Activated naive CD8-positive, alpha-beta T cell treated with anti-CD3 and anti-CD28 coated beads, Interleukin-2, amount 50 U/mL, for 16 hours (primary cell): ENCODE results near the gene TRIM27.
"Not testable (repeated sequence)": the region's sequence is repeated elsewhere in the genome, so short reads cannot be mapped to it uniquely, and the experiment has no call there.

Experiments used
- DNase-seq: peaks from one replicate; pipeline ENCODE4 v3.0.0-alpha.2; 2020; ENCODE audit warnings: low read depth, low spot score

TRIM27 gene

DNA sequence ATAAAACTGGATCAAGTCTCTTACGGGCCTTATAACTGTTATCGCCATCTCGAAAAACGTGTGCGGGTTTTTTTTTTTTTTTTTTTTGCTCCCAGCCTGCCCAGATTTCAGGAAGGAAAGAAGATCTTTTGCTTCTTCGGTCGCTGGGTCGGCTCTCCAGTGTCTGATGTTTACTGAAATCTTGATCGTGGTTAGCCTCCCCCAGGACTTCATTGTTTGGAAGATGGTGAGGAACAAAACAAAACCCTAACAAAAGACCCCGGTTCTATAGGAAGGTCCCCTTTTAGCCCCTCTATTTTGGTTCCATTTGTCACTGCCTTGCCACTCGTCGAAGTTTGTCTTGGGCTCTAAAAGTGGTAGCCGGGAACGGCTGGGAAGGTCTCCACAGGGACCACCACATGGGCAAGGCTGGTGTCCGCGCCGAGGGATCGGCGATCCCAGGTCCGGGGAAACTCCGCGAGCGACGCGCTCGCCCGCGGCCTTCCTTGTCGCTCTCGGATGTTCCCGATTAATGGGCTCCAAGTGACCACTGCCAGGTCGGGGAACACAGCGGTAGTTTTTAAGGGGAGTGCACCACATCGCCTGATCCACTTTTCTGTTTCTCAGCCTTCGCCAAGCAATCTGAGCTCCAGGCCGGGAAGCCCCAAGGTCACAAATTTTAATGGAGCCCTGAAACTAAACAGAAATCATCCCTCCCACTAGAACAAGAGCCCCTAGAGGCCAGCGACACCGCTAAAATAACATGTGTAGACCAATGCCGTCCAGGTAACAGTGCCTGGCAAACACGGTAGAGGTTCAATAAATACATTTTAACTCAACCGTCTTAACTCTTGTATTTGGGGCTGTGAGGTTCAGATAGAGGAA lies 27.0 kb downstream of the TRIM27 start:
- no peak for DNase-seq

DNA sequence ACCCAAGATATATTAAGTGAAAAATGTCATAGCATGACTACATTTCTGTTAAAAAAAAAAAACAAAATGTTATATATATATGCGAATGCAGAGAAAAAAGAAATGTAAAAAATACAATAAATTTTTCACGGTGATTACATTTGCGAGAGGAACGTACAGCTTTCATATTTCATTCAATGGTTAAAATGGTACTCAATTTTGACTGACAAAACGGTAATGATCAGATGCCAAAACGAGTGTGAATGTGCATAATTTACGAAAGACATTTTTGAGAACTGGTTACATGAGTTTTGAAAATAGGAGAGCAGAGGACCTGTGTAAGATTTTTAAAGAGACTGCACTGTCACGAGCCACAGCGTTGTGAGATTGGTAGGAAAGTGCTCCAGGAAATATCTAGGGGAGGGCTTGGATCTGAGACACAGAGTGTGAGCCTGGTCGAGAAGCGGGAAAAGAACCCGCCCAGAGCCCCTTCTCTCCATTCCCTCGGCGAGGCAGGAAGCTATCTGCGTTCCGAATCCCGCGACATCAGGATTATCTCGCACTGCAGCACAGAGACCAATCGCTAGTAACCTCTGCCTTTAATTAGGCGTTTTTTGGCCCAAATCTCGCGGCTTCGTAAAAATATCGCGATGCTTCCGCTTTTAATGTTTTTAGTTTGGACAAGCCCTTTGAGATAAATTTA lies 28.5 kb downstream of the TRIM27 start:
- DNase-seq: peak; percentile 78

DNA sequence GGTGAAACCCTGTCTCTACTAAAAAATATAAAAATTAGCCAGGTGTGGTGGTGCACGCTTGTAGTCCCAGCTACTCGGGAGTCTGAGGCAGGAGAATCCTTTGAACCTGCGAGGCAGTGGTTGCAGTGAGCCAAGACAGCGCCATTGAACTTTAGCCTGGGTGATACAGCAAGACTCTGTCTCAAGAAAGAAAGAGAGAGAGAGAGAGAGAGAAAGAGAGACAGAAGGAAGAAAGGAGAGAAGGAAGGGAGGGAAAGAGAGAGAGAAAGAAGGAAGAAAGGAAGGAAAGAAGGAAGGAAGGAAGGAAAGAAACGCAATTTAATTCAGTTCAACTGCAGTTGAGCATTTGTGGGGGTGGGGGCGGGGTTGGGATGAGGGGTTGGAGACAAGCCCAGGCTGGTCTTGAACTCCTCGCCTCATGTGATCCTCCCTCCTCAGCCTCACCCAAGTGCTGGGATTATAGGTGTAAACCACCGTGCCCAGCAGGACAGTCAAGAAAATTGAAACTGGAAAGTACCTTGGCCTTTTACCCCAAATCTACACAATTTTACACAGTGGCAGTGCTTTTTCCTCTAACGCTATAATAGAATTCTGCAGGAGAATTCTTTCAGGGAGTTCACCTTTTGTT lies 30.5 kb downstream of the TRIM27 start:
- DNase-seq: no peak

DNA sequence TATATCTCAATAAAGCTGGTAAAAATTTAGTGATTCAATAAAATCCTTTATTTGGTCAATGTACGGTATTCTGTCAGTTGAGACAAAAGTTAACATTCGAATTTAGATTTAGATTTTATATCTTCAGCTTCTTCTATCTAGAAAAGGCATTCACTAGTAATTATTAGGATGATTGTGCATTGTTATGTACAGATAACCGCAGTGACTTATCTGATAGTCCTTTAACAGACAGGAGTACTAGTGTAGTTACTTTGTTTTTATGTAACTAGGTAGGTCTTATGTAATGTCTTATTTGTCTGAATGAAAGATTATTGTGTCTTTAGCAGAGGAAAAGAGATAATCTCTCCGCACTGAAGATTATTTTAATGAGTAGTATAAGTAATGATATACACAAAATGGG lies 31.3 kb downstream of the TRIM27 start:
- no peak for DNase-seq

DNA sequence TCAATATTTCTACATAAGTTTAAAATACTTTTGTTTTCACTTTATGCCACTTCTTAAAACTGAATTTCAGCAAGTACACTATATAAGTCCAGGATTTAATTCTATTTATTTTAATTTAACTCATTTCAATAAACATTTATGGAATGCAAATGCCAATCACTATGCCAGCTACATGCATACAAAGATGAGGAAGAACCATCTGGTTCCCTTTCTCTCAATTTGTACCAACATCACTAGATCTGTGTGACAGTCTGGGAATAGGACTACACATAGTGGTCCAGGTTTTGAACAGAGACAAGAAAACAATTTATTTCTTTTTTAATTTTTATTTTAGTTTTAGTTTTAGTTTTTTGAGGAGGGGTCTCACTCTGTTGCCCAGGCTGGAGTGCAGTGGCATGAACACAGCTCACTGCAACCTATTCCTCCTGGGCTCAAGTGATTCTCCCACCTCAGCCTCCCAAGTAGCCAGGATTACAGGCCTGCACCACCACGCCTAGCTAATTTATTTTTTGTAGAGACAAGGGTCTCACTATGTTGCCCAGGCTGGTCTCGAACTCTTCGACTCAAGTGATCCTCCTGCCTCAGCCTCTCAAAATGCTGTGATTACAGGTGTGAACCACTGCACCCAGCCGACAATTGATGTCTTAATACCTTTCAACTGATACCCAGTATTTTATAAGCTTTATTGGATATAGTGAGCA lies 35.8 kb downstream of the TRIM27 start:
- no peak for DNase-seq

DNA sequence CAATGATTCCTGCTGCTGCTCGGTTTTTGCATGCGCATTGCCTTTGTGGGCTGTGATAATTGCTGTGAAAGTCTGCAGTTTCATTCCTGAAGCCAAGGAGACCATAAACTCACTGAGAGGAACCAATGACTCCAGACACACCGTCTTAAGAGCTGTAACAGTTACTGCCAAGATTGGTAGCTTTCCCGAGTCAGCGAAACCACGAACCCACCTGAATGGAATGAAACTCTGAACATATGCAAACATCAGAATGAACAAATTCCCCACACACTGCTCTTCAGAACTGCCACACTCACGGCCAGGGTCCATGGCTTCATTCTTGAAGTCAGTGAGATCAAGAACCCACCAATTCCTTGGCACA lies 37.7 kb downstream of the TRIM27 start:
- no peak for DNase-seq

DNA sequence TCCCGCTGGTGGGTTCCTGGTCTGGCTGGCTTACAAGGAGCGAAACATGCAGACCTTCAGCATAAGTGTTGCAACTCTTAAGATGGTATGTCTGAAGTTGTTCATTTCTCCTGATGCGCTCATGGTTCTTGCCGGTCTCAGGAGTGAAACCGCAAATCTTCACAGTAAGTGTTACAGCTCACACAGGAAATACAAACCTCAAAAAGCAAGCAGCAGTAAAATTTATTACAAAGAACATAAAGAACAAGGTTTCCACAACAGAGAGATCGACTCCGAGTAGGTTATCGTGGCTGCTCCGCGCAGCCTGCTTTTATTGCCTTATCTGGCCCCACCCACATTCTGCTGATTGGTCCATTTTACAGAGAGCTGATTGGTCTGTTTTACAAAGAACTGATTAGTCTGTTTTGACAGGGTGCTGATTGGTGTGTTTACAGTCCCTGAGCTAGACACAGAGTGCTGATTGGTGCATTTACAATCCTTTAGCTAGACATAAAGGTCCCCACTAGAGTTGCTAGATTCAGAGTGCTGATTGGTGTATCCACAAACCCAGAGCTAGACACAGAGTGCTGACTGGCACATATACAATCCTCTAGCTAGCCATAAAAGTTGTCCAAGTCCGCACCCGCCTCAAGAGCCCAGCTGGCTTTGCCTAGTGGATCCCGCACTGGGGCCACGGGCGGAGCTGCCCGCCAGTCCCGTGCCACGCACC lies 39.2 kb downstream of the TRIM27 start:
- DNase-seq: peak; percentile 37

DNA sequence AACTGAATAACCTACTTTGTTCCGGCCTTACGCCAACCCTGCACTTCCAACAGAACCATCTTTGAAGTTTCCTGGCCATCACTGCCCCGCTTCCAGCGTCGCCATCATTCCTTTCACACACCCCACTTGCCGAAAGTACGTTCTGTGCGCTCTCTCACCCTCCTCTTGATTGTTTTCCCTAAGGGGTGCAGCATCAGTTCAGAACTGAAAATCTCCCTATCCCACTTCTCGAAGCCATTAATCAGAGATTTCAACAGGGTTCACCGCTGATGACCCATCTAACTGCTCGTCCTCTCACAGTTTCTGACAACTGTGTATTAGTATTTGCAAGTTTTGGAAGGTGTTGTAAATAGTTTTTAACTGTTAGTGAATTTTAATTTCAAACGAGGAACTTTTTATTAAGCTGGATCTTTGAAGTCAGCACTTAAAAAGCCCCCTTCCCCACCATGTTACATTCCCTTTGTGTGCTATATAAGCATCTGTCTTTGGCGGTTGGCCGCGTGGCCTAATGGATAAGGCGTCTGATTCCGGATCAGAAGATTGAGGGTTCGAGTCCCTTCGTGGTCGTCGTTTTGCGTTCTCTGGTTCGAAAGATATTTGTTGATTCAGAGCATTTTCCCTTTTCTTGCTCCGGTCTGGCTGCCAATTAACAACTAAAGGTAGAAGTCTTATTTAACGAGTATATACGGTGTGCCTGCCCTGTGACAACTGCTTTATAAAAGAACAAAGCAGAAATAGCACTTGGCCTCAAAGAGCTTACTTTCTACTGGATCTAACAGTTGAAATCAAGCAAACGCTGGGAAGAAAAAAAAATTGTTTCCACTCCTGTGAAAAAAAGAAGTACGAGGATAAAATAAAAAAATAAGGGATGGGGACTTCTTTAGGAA lies 42.6 kb downstream of the TRIM27 start:
- peak; percentile 52 for DNase-seq

DNA sequence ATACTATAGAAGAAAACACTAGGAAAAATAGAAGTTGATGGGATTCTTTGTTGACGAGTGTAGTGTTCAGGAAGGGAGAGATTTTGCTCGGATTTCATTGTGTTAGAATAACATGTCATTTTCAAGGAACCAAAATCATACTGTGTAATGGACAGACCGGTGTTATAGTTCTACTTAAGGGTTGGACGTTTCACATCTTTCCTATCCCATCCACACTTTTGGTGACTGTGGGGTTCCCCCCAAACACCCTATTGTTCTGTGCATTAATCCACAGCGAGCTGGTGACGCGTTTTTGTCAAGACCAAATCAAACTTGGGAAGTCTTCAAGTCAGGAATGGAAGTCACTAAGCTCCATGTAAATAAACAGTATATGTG lies 43.3 kb downstream of the TRIM27 start:
- DNase-seq: no peak

DNA sequence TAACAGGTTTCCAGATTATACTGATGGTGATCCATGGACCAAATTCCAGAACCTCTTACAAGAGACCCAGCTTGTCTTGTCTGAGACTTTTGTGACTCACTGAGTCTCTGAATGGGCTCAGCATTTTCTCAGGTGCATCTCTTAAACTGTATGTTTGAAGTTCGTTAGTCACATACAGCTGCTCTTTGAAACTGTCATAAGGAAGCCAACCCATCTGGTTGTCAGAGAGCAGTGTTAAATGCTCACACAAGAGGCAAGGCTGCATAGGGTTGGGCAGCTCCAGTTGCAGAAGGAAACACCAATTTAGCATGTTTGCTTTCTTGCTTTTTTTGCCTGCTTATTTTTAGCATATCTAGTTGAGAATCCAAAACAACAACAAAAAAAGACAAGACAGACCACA lies 47.1 kb downstream of the TRIM27 start:
- no peak for DNase-seq

DNA sequence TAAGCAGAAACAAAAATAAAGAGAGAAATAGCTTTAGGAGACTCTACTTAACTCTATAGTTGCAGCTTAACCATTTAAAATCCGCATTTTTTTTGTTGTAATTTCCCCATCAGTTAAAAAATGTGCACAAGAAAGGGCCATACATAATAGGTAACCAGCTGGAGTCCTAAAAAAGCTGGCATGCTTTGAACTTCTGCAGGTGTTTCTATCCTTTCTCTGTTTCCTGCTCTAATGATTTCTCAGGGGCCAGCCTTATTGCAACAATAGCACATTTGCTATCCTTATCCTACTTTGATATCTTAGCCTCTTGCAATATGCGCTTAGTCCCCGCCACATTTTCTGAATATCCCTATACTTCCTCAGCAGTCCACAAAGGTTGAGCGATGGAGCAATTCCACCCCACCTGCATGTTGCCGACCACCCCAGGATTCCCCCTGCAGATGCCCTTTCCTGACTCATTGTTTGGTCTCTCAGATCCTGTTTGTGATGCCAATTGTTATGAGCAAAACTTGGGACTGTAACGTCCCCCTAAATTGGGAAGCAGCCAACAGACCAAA lies 48.5 kb downstream of the TRIM27 start:
- DNase-seq: no peak

DNA sequence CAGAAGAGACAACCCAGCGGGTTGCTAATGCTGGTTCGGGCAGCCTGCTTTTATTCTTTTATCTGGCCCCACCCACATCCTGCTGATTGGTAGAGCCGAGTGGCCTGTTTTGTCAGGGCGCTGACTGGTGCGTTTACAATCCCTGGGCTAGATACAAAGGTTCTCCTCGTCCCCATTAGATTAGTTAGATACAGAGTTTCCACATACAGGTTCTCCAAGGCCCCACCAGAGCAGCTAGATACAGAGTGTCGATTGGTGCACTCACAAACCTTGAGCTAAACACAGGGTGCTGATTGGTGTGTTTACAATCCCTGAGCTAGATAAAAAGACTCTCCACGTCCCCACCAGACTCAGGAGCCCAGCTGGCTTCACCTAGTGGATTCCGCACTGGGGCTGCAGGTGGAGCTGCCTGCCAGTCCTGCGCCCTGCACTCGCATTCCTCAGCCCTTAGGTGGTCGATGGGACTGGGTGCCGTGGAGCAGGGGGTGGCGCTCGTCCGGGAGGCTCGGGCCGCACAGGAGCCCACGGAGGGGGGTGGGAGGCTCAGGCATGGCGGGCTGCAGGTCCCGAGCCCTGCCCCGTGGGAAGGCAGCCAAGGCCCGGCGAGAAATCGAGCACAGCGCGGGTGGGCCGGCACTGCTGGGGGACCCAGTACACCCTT lies 51.5 kb downstream of the TRIM27 start:
- DNase-seq: not testable (repeated sequence)

DNA sequence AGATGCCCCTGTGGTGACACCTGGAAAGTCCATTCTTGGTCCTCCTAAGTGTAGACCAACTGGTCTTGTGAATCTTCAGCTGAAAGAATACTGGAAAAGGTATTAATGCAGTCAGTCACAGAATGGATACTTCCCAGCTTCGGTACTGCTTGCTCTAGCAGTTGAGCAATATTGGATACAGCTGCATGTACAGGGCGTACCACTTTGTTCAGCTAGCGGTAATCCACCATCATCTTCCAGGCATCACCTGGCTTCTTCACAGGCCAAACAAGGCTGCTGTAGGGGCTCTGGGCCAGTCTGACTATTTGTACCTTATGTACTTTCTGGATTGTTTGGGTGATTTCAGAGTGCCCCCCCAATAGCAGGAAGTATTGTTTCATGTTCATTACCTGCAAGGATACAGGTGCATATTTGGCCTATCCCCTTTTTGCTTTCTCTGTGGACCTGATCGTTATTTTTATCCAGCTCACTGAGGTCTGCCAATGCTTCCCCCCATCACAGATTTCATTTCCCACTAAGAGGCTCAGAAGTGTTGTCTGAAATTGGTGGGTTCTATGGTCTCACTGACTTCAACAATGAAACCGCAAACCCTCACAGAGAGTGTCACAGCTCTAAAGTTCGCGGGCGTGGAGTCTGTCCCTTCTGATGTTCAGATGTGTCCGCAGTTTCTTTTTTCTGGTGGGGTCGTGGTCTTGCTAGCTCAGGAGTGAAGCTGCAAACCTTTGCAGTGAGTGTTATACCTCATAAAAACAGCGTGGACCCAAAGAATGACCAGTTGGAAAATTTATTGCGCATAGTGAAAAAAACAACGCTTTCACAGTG lies 52.2 kb downstream of the TRIM27 start:
- DNase-seq: no peak

DNA sequence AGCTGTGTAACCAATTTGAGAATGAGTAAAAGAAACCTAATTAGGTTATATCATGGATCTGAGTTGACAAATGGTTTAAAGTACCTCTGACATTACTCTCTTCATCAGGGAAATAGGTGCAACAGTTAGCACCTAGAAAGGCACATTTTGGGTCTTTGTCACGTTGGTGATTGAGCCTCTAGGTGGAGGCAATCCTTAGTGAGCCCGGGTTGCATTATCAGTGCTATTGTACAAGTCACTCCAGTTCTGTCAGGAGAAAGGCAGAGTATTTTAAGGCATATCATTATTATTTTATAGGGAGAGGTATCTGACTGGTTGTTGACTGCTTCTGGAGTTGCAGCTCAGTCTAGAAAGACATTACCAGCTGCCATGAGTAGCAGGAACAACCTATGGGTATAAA lies 54.9 kb downstream of the TRIM27 start:
- no peak for DNase-seq

DNA sequence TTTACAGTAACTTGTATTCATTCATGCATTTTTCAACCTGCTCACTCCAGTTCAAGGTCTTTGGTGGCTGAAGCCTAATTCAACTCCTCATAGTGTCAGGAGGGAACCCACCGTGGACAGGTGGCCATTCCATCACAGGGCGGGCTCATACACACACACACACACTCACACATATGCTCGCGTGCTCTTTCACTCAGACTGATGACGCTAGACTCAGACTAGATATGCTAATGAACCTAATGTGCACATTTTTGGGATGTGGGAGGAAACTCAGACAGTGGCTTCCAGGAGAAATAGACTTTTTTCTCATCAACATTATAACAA lies 56.7 kb downstream of the TRIM27 start:
- no peak for DNase-seq

DNA sequence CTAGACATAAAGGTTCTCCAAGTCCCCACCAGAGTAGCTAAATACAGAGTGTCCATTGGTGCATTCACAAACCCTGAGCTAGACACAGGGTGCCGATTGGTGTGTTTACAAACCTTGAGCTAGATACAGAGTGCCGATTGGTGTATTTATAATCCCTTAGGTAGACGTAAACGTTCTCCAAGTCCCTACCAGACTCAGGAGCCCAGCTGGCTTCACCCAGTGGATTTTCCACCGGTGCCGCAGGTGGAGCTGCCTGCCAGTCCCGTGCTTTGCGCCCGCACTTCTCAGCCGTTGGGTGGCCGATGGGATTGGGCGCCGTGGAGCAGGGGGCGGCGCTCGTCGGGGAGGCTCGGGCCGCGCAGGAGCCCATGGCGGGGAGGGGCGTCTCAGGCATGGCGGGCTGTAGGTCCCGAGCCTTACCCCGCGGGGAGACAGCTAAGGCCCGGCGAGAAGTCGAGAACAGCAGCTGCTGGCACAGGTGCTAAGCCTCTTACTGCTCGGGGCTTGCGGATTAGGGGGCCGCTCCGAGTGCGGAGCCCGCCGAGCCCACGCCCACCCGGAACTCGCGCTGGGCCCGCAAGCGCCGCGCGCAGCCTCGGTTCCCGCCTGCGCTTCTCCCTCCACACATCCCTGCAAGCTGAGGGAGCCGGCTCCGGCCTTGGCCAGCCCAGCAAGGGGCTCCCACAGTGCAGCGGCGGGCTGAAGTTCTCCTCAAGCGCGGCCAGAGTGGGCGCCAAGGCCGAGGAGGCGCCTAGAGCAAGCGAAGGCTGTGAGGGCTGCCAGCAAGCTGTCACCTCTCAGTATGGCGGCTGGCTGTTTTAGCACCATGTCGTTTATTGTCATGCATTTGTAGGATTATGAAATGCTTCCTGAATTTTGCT lies 57.3 kb downstream of the TRIM27 start:
- DNase-seq: peak; percentile 46

DNA sequence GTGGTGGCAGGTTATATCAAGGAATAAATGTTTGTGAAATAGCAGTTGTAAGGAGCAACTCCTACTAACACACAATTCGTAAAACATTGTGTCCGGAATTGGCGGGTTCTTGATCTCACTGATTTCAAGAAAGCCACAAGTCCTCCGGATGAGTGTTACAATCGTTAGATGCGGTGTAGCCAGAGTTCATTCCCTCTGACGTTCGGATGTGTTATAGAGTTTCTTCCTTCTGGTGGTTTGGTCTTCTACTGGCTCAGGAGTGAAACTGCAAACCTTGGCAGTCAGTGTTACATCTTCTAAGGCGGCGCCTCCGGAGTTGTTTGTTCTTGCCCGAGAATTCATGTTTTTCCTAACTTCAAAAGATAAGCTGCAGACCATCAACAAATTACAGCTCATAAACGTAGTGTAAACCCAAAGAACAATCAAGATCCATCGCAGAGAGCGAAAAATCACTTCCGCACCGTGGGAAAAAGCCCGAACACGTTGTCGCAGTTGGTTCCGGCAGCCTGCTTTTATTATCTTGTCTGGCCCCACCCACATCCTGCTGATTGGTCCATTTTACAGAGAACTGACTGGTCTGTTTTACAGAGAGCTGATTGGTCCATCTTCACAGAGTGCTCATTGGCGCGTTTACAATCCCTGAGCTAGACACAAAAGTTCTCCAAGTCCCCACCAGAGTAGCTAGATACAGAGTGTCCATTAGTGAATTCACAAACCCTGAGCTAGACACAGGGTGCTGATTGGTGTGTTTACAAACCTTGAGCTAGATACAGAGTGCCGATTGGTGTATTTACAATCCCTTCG lies 58.2 kb downstream of the TRIM27 start:
- peak; percentile 29 for DNase-seq
